ENCODE results near the gene TUNAR.

Gene TUNAR

DNA sequence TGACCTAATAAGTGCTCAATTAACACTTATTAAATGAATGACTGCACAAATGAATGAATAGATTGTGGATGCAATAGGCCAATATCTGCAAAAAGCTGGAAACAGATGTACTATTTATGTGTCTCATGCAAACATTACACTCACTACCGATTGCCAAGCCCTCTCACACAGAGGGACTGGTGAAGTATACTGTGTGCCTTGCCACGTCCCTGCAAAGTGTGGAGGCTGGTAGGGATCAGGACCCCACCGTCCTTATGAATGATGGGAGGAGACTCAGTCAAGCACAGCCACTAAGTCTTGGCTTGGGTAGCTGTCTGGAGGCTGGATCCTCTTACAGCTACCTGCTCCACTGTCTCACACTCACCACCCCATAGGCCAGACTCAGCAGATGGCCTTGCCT is 3.9 kb upstream of the TUNAR start:
- no peak for DNase-seq (ENCODE audit: low spot score)

DNA sequence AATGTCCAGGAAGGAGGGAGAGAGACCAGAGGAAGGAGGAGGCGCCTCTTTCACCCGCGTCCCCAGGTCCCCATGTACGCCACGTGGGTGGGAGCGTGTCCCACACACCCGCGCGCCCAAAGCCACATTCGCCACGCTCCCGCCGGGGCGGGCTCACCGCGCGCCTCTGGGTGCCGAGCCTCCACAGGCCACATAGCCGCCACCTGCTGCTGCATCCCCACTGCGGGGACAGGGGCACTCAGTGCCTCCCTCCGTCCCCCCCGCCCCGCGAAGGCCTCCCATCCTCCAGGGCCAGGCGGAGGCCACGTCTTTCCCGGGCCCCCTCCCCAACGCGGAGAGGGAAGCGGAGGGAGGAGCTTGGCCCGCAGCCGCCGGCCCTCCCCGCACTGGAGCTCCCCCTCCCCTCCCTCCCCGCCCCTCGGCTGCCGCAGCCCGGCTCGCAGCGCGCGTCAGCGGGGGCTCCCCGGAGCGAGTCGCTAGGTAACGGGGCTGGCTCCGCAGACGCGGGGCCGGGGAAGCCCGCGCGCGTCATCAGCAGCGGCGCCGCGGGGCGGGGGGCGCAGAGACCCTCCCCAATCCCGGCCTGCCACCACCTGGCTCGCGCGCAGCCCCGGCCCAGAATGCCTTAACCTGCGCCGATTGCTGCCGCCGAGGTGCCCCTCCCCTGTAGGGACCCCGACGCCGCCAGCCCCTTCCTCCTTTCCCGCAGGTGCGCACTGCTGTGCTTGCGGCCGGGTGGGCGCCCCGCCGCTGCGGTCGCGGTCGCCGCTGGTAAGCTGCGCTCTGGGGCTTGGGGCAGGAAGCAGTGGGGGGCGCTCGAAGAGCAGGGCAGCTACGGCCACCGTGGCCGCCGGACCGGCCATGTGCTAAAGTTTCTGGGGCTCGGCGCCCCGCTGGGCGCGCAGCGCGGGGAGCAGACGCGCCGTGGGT is 536 bp upstream of the TUNAR start:
- DNase-seq (ENCODE audit: low spot score), result peak; percentile 44

DNA sequence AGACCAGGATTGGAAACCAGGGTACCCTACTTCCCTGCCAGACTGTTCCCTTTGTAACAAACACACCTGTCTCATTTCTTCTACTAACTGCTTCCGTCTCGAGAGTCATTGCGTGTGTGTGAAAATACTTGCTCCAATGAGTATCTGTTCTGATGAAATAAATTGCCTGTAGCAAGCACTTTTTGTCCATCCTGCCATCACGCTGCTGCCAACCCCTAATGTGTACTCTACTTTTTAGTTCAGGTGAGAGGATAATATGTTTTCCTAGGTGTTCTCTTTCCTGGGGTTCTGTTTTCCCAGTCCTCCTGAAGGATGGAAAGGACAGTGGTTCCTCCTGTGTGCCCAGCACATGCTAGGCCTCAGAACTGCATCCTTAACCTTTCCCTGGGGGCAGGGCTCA is 1.0 kb downstream of the TUNAR start:
- no peak for DNase-seq (ENCODE audit: low spot score)

DNA sequence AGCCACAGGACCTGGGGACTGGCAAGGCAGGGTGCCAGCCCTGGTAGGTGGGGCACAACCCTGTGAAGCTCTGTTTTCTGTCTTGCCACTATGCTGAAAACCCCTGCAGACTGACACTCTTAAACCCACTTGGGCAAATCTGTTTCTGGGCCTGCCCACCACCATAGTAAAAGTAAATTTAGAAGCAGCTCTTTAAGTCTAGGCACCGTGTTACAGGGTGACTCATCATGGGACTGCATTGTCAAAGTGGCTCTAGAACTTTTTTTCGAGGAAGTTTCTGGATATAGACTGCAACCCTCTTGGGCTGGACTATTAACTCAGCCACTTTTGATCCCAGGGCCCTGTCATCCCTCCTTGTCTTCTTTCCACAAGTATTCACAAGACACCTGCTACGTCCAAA is 7.7 kb downstream of the TUNAR start:
- DNase-seq (ENCODE audit: low spot score), result no peak

DNA sequence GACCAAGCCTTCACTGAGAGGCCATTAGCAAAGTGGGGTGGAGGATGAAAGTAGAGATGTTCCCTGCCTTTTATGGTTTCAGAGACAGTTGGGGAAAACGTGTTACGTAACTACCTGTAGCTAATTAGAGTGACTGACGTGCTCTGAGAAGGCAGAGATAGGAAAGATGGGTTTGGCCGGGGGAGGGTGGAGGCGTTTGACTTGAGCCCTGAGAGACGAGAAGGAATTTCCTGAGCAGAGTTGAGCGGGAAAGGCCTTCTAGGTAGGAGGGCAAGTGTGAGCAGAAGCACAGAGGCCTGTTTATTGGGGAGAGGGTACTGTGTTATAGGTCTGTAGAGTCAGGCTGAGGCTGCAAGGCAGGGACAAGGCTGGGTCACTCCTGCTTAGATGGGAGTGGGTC is 8.6 kb downstream of the TUNAR start:
- DNase-seq (ENCODE audit: low spot score), result no peak

DNA sequence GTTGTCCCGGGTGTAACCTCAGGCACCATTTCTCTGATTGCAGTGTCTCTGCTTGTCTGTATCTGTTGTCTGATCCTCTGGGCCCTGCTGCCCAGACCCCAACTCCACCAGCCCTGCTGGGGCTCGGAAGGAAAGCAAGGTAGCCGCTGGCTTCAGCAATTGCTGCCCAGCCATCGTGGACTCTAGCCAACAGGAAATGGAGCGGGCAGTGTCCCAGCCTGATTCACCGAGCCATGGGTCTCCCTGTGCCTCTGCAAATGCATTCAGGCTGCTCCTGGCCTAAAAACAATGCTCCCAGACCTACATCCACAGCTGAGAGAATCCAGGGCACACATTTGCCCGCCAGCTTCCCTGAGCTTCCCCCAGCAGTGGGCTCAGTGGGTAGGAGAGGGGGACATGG is 9.2 kb downstream of the TUNAR start:
- no peak for DNase-seq (ENCODE audit: low spot score)

DNA sequence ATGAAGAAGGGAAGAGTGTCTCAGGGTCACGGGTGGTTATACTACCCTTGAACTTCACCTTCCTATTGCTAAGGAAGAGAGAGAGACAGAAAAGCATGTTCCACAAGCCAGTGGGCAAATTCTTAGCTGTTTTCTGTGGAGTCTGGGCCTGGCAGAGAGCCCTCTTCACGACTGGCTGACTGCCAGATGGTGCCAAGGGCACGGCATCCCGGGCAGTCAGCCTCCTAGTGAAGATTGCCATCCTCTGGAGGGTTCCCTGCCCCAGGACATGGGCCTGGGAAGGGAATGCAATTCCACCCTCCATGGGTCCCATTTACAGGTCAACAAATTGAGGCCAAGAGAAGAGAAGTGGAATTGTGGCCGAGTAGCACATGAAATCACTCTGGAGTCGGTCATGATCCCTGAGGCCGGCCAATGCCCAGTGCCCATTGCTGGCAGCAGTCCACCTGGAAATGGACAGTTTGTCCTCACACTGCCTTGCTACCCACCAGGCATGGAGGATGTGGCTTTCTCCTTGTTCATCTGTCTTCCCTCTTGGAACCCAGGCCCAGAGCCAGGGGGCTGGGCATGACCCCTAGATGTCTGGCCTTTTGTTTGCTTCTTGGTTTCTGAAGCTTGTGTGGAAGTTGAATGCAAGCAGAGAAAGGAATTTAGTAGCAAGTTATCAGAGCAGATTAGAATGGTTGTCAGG is 9.9 kb downstream of the TUNAR start:
- DNase-seq (ENCODE audit: low spot score), result no peak

DNA sequence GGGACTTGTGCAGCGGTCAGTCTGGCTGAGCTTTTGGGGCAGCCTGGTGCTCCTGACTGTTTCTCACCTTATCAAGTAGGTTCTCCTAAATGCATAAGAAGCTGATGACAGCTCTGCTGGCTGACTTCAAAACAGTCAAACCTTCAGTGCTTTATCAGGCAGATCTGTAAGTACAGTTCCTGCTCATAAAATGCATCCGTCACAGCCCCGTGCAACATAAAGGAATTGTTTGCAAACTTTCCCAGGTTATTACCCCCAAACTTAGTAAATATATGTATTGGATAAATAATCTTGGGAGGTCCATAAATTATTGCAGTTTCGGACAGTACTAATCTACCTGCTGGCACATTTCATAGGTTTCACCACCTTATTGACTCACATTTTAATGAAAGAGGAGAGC is 10.7 kb downstream of the TUNAR start:
- DNase-seq (ENCODE audit: low spot score), result no peak

DNA sequence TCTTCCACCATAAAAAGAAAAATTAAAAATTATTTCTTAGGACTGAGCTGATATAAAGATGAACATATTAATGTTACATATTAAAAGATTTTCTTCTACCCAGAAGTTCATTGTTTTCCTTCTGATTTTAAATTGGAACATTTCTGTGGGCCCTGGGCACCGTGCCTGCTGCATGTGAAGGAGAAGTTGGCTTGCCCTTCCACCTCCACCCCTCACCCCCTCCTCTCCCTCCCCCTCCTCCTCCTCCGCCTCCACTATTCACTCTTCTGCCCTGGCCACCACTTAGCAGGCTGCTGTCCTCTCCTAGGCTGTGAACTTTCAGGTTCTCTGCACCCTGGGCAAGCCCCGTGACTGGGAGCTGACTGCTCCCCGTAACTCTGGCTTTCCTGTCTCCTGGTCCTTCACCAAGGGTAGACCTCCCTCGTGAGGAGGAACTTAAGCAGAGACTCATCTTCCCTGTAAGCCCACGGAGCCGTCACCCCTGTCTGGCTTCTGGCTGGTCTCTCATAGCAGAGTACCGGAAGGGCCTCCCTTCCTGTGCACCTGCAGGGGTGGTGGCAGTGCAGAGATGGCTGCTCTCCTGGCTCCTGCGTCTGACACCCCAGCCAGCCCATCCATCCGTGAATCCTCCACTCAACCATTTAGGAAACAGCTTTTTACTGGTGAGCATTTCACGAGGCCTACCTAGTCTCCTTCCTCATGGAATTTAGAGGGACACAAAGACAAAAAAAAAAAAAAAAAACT is 12.8 kb downstream of the TUNAR start:
- no peak for DNase-seq (ENCODE audit: low spot score)

DNA sequence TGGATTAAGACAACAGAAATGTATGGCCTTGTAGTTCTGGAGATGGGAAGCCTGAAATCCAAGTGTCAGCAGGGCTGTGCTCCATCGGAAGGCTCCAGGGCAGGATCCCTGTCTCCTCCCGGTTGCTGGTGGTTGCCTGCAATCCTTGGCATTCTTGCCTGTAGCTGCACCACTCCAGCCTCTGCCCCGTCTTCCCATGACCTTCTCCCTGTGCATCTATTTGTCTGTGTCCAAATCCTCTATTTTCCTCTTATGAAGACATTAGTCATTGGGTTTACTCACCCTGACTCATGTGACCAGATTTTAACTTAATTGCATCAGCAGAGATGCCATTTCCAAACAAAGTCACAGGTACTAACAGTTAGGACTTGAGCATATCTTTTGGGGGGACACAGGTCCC is 15.1 kb downstream of the TUNAR start:
- DNase-seq (ENCODE audit: low spot score), result no peak

DNA sequence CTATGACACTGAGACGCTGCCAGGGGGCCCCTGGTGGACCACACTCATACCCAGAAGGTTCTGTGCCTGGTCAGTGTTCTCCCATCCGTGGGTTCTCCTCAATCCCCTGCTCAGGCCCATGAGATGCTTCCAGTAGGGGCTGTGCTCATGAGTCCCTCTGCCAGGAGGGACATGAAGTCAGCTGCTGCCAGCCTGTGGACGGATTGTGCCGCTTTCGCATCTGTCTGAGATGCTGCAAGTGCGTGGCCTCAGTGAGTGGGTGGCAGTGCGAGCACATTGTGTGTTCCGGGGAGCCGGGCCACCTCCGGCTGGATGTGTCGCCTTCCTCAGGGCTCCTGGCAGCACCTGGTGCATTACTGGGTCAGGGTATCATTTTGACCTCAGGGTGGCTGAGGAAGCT is 15.5 kb downstream of the TUNAR start:
- no peak for DNase-seq (ENCODE audit: low spot score)

DNA sequence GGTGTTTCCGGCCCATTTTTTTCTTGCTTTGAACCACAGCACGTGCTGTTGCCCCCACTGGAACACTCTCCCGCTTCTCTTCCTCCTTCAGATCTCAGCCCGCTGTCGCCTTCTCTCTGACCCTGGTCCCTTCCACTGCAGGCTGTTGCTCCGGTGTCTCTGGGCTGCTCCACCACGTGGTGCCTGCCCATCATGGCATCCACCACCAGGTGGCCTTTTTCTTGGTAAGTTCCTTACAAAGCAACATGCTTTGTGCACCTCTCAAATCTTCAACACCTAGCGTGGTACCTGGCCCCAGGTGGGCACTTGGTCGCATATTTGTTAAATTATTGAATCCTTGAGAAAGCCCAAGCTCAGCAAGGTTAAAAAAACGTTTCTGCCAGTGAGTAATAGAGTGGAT is 19.1 kb downstream of the TUNAR start:
- peak; percentile 61 for DNase-seq (ENCODE audit: low spot score)

DNA sequence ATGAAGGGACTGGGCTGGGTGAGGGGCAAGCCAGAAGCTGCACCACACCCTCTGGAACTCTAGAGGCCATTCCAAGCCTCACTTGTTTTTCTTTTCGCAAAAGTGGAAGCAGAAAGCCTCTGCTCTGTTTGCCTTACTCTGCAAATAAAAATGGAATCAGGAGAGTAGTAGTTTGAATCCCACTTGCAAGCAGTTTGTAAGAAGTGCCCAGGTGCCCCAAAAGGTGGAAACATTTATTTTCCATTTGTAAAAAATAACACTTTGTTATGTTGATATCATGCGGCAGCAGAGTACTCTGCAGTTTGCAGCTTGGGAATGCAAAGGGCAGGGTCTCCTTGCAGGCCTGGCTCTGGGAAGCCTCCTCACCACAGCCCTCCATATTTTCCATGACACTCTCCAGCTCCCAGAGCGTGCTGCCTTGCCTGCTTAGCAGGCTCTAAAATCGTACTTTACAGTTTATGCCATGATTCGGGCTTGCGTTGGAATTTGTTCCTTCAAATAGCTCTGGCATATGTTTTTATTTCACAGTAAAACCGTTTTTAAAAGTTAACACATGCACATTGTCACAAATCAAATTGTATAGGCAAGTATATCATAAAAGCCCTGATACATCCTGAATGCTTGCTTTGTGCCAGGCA is 20.0 kb downstream of the TUNAR start:
- DNase-seq (ENCODE audit: low spot score), result no peak

DNA sequence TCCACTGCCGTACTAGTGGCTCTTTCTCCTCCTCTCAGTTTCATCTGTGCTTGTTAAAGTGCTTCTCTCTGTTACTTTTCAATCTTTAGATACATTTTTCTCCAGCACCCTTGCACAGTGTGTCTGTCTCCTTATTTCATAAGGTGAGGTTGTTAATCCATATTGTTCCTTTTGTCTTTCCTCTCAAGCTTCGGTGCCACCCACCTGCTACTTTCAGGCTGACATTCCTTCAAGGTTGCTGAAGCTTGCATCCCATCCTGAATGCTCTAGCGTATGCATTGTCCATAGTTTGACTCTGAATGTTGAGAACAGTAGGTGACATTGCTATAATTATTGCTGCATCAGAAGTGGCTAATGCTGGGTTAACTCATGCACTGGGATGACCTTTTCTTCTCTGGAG is 20.6 kb downstream of the TUNAR start:
- no peak for DNase-seq (ENCODE audit: low spot score)

DNA sequence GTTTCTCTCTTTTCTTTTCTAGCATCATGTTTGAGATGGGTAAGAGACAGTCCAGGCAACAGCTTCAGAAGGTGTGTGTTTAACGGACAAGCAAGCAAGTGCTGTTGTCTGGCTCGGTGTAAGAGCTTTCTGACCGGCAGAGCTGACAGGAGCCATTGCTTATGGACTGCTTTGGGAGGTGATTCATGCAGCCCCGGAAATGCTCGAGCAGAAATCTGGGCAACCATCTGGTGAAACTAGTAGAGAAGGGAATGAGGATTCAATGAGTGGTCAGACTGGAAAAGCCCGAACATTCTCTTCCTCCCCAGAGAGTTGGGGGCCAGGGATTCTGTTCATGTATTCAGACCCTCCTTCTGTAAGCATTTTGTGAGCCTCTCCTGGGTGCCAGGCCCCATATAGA is 24.4 kb downstream of the TUNAR start:
- DNase-seq (ENCODE audit: low spot score), result no peak

DNA sequence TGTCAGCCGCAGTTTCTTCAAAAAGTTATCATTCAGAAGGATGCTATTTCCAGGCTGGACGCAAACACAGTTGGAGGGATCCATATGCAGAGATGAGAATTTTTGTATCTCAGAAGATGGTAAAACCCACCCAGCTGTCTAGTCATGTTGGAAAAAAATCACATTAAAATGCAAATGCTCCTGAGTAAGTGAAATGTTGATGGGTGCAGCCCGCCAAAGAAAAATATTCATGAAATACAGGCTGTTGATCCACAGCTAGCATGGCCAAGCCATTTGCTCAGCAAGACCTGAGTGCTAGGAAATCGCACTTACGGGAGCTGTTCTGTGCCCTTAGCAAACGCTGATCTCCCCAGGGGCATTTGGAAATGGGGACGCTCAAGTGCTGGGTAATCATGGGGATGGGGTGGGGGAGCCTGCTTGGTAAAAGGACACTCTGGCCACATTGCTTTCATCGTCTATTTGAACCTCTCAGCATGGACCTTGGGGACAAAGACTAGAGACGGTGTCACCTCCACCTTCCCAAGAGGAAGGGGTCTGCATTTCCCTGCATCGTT is 25.7 kb downstream of the TUNAR start:
- DNase-seq (ENCODE audit: low spot score), result no peak

DNA sequence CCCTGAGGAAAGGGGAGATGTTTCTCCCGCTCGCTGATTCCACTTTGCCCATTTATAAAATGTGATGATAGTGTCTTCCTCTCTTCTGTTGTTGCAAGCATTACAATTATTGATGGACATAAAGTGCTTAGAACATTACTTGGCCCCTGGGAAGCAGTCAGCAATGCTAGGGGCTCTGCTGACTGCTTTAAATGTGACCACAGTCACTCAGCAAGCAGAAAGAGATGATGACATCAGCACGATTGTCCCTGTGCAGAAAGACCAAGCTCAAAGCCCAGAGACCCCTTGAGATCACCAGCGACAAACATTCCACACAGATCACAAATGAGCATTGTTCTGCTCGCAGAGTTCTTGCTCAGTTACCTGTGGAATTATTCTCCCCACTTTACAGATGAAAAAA is 26.5 kb downstream of the TUNAR start:
- DNase-seq (ENCODE audit: low spot score), result no peak

DNA sequence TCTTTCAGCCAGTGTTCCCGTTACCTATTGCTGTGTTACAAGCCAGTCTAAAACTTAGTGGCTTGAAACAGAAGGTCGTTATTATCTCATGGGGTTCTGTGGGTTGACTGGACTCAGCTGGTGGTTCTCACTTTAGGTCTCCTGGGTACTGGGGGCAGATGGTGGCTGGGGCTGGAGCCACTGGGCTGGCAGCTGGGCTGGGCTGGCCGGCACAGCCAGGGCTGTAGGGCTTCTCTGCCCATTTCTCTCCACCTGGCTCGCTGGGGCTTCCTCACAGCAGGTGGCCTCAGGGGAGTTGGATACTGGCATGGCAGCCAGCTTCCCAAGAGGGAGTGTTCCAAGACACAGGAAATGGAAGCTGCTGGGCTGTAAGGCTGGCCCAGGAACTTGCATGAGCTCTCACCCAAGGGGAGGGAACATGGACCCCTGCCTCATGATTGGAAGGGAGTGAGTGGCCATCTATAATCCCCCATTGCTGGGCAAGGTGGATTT is 27.0 kb downstream of the TUNAR start:
- no peak for DNase-seq (ENCODE audit: low spot score)

DNA sequence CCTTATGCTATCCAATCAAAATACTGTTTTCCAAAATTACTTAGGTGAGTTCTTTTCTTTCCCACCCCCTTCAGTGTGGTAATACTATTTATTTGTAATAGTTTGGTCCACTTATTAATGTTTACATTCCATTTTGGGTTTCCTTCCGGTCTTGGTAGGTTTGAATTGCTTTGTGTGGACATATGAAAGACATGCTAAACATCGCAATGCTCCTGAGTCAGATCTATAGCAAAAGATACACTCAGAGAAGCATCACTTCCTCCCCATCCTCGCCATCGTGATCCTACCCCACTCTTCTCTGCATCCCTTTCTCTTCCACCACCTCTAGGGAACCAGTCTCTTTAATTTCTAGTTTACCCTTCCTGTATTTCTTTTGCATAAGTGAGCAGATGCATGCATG is 30.0 kb downstream of the TUNAR start:
- no peak for DNase-seq (ENCODE audit: low spot score)

DNA sequence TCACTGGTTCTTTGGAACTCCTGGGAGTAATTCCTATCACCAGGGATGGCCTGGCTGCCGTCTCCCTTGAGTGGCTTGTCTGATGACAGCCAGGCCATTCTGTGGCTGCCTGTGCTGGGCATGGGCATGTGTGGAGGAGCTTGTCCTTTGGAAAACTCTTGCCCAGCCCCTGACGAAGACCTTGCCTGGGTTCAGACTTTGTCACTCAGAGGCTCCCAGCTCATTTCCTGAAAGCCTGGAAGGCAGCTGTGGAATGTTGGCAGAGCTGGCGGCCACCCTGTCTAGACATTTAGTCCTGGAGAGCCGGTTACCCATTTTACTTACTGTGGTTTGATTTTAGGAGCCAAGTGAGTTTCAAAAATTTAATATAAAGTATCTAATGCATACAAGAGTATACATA is 34.0 kb downstream of the TUNAR start:
- DNase-seq (ENCODE audit: low spot score), result no peak

DNA sequence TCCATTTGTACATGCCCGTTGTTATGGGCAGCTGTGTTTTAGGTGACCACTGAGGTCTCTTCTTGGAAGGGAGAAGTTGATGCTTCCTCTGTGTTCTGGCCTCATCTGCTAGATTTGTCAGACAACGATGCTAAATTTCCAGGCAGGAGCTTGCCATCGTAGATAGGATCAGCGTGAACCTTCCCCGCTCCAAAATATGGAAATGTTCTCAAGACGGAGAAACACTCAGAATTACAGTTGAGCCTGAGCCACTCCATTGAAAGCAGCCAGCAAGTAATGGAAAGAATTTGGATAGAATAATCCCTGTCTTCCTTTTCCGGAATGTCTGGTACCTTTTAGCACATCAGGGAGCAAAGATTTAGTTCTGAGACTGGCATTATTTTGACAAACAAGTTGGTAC is 34.8 kb downstream of the TUNAR start:
- no peak for DNase-seq (ENCODE audit: low spot score)

DNA sequence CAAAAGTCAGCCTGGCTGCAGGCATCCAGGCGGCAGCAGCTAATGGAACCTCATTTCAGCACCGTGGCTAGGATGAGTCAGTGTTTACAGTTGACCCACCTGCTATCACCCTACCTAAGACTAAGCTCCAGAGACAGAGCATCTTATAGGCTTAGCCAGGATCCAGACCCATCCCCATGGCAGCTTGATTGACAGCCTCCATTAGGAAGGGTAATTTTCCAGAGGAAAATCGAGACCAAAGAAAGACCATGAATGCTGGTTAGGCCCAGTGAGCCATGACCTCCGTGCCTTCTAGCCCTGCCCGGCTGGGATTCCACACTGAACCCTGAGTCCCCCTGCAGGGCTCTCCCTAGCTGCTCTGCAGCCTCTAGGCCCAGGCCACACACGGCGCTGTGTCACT is 38.7 kb downstream of the TUNAR start:
- no peak for DNase-seq (ENCODE audit: low spot score)

Data from D341Med (cell line).